Liver (tissue), 9 donors: ENCODE data around the gene SLC38A11. TPM values are rescaled to one million over a fixed set of nuclear protein-coding genes. Genes with fewer than 3 reads are reported as not detected.

Experiments used
- DNase-seq: peaks from one replicate; pipeline ENCODE4 v3.0.0-alpha.2; 2017; ENCODE audit warnings: low spot score
- H3K27ac ChIP-seq, 2 donors: one replicate each; pipeline ENCODE4 v1.7.0; 2013; ENCODE audit warnings: inconsistent platforms in 2 of 2, low read length in 2 of 2, control low read depth in 1 of 2, low read depth in 1 of 2, mild to moderate bottlenecking in 1 of 2
- H3K27me3 ChIP-seq, 4 donors: one replicate each; pipeline versions ENCODE4 v1.6.1 to v1.7.0; 2013; ENCODE audit warnings: low read length in 3 of 4, inconsistent platforms in 1 of 4, mild to moderate bottlenecking in 1 of 4, moderate library complexity in 1 of 4; ENCODE audit not compliant: control insufficient read depth in 4 of 4, insufficient read depth in 4 of 4
- H3K36me3 ChIP-seq, 4 donors: one replicate each; pipeline versions ENCODE4 v1.6.1 to v1.7.0; 2013; ENCODE audit warnings: low read length in 3 of 4, mild to moderate bottlenecking in 3 of 4, low read depth in 1 of 4, moderate library complexity in 1 of 4; ENCODE audit not compliant: control insufficient read depth in 4 of 4, insufficient read depth in 3 of 4
- H3K4me1 ChIP-seq, 4 donors: one replicate each; pipeline versions ENCODE4 v1.6.1 to v1.7.0; 2013; ENCODE audit warnings: low read length in 3 of 4, mild to moderate bottlenecking in 3 of 4, moderate library complexity in 1 of 4; ENCODE audit not compliant: control insufficient read depth in 4 of 4, insufficient read depth in 4 of 4
- H3K4me3 ChIP-seq, 3 donors: one replicate each; pipeline versions ENCODE4 v1.6.1 to v1.7.0; 2013; ENCODE audit warnings: low read length in 3 of 3, control low read depth in 1 of 3, low read depth in 1 of 3, mild to moderate bottlenecking in 1 of 3
- H3K9ac ChIP-seq, 2 donors: one replicate each; pipeline ENCODE4 v1.7.0; 2013; ENCODE audit warnings: low read length in 2 of 2, mild to moderate bottlenecking in 2 of 2, moderate library complexity in 2 of 2, control low read depth in 1 of 2, low read depth in 1 of 2
- H3K9me3 ChIP-seq, 4 donors: one replicate each; pipeline versions ENCODE4 v1.6.1 to v1.7.0; 2013; ENCODE audit warnings: low read length in 3 of 4; ENCODE audit not compliant: control insufficient read depth in 4 of 4
- EGR1 ChIP-seq, 2 donors: IDR thresholded peaks; 2 replicates each; pipeline ENCODE4 v1.6.1; 2016 to 2018; ENCODE audit warnings: antibody characterized with exemption in 2 of 2, low read depth in 2 of 2
- FOXA1 ChIP-seq: IDR thresholded peaks from 2 replicates; pipeline ENCODE4 v1.6.1; 2016; ENCODE audit warnings: antibody characterized with exemption
- FOXA2 ChIP-seq: IDR thresholded peaks from 2 replicates; pipeline ENCODE4 v1.6.1; 2016; ENCODE audit warnings: antibody characterized with exemption
- GABPA ChIP-seq, 2 donors: IDR thresholded peaks in 1 of 2; conservative IDR thresholded peaks in 1 of 2; 2 replicates each; pipeline ENCODE4 v1.6.1; 2016; ENCODE audit warnings: antibody characterized with exemption in 2 of 2, mild to moderate bottlenecking in 1 of 2, moderate library complexity in 1 of 2
- HNF4A ChIP-seq, 2 donors: conservative IDR thresholded peaks; 2 replicates each; pipeline ENCODE4 v1.6.1; 2016; ENCODE audit warnings: antibody characterized with exemption in 2 of 2, mild to moderate bottlenecking in 2 of 2
- HNF4G ChIP-seq: IDR thresholded peaks from 2 replicates; pipeline ENCODE4 v1.6.1; 2016; ENCODE audit warnings: antibody characterized with exemption
- JUND ChIP-seq, 2 donors: IDR thresholded peaks; 2 replicates each; pipeline ENCODE4 v1.6.1; 2016; ENCODE audit warnings: antibody characterized with exemption in 2 of 2
- NR2F2 ChIP-seq: IDR thresholded peaks from 2 replicates; pipeline ENCODE4 v1.6.1; 2016; ENCODE audit warnings: antibody characterized with exemption
- RAD21 ChIP-seq, 2 donors: IDR thresholded peaks; 2 replicates each; pipeline ENCODE4 v1.6.1; 2016; ENCODE audit warnings: antibody characterized with exemption in 2 of 2, mild to moderate bottlenecking in 2 of 2
- RXRA ChIP-seq, 2 donors: IDR thresholded peaks; 2 replicates each; pipeline ENCODE4 v1.6.1; 2017 to 2018; ENCODE audit warnings: antibody characterized with exemption in 2 of 2, mild to moderate bottlenecking in 1 of 2
- SP1 ChIP-seq: IDR thresholded peaks from 2 replicates; pipeline ENCODE4 v1.6.1; 2018; ENCODE audit warnings: antibody characterized with exemption, mild to moderate bottlenecking
- TAF1 ChIP-seq: conservative IDR thresholded peaks from 2 replicates; pipeline ENCODE4 v1.6.1; 2016; ENCODE audit warnings: antibody characterized with exemption, mild to moderate bottlenecking
- YY1 ChIP-seq: IDR thresholded peaks from 2 replicates; pipeline ENCODE4 v1.6.1; 2016; ENCODE audit warnings: antibody characterized with exemption, mild to moderate bottlenecking
- WGBS: extraction: QIAGEN DNeasy Blood & Tissue Kit; methylation state at CpG from one replicate; pipeline ENCODE4 v1.1.7; 2013; 5-methylcytosine and 5-hydroxymethylcytosine counted together
- polyA plus RNA-seq, 2 donors: library from polyadenylated mRNA; stranded (reverse) in 1 of 2; unstranded in 1 of 2; fragments of 200-250 nt in 1 of 2; fragments of >200 nt in 1 of 2; fragmentation: Nextera tagmentation in 1 of 2; extraction: Ambion mirVana in 1 of 2; gene quantifications; one replicate each; pipeline versions ENCODE4 v1.2.1 to v1.2.3, GENCODE V29; 2013 to 2015
- total RNA-seq, 2 donors: library from RNA; depleted of rRNA; stranded (reverse); fragments of >200 nt; gene quantifications; one replicate each; pipeline ENCODE4 v1.2.3, GENCODE V29; 2014
- TF ChIP-seq, protein P1 (sequence below): fragments of 150-350 bp; IDR thresholded peaks from 2 replicates; pipeline ENCODE4 v1.5.1; 2017; ENCODE audit warnings: improper control_type of control experiment, low read depth, low read length; ENCODE audit not compliant: missing input control
- TF ChIP-seq, protein P2 (sequence below): IDR thresholded peaks from 2 replicates; pipeline ENCODE4 v1.6.1; 2016; ENCODE audit warnings: antibody characterized with exemption
- TF ChIP-seq, protein P3 (sequence below): IDR thresholded peaks from 2 replicates; pipeline ENCODE4 v1.6.1; 2016; ENCODE audit warnings: antibody characterized with exemption
- TF ChIP-seq, protein P4 (sequence below): IDR thresholded peaks from 2 replicates; pipeline ENCODE4 v1.6.1; 2016; ENCODE audit warnings: antibody characterized with exemption, mild to moderate bottlenecking
- TF ChIP-seq, protein P5 (sequence below): IDR thresholded peaks from 2 replicates; pipeline ENCODE4 v1.6.1; 2016; ENCODE audit warnings: antibody characterized with exemption
- donor health status: healthy.
- donor health status: healthy.
- donor health status: healthy.
- donor health status: healthy.
- donor health status: healthy.

Gene SLC38A11
- total and polyA plus RNA-seq, 4 donors: 0.54 to 3.3 (median 2.3) TPM

DNA sequence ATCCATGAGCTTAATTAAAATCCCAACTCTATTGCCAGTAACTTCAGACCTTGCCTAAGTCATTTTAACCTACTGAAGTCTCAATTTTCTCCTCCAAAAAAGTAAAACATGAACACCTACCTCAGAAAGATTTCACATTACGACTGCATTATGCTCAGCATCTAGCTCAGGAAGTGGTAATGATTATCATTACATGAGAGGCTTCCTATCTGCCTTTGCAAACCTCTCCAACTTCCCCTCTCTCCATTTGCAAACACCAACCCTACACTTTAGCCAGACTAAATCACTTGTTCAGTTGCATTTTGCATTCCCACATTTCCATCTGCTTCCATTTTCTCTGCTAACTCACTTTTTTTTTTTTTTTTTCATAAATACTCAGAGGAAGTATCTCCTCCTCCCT is 6.8 kb downstream of the SLC38A11 start:
- Histone ChIP-seq H3K4me3 (no peak overlapping the region), H3K9ac (no peak overlapping the region), H3K27me3 (no peaks in the 10 kb centered on the region), H3K27ac (no peak overlapping the region), H3K4me1 (no peaks in the 10 kb centered on the region), H3K9me3 (no peaks in the 10 kb centered on the region), H3K36me3 (no peaks in the 10 kb centered on the region)
- DNase-seq: no peak
- TF ChIP-seq YY1: no peak
- TF ChIP-seq, protein P1, sequence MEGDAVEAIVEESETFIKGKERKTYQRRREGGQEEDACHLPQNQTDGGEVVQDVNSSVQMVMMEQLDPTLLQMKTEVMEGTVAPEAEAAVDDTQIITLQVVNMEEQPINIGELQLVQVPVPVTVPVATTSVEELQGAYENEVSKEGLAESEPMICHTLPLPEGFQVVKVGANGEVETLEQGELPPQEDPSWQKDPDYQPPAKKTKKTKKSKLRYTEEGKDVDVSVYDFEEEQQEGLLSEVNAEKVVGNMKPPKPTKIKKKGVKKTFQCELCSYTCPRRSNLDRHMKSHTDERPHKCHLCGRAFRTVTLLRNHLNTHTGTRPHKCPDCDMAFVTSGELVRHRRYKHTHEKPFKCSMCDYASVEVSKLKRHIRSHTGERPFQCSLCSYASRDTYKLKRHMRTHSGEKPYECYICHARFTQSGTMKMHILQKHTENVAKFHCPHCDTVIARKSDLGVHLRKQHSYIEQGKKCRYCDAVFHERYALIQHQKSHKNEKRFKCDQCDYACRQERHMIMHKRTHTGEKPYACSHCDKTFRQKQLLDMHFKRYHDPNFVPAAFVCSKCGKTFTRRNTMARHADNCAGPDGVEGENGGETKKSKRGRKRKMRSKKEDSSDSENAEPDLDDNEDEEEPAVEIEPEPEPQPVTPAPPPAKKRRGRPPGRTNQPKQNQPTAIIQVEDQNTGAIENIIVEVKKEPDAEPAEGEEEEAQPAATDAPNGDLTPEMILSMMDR: no peak
- TF ChIP-seq HNF4G: no peak
- TF ChIP-seq, protein P2, sequence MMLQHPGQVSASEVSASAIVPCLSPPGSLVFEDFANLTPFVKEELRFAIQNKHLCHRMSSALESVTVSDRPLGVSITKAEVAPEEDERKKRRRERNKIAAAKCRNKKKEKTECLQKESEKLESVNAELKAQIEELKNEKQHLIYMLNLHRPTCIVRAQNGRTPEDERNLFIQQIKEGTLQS: no peak
- TF ChIP-seq RAD21 (IDR thresholded peaks at IDR 0.05): no peak
- no peak for TF ChIP-seq HNF4A (conservative IDR thresholded peaks at IDR 0.05)
- TF ChIP-seq FOXA1: no peak
- no peak for TF ChIP-seq JUND (IDR thresholded peaks at IDR 0.05)
- TF ChIP-seq GABPA (IDR thresholded peaks at IDR 0.05 in 1 of 2, conservative IDR thresholded peaks at IDR 0.05 in 1 of 2): no peak
- TF ChIP-seq EGR1 (IDR thresholded peaks at IDR 0.05; ENCODE audit: low read depth in 2 of 2): no peak
- no peak for TF ChIP-seq FOXA2
- no peak for TF ChIP-seq NR2F2
- TF ChIP-seq, protein P3, sequence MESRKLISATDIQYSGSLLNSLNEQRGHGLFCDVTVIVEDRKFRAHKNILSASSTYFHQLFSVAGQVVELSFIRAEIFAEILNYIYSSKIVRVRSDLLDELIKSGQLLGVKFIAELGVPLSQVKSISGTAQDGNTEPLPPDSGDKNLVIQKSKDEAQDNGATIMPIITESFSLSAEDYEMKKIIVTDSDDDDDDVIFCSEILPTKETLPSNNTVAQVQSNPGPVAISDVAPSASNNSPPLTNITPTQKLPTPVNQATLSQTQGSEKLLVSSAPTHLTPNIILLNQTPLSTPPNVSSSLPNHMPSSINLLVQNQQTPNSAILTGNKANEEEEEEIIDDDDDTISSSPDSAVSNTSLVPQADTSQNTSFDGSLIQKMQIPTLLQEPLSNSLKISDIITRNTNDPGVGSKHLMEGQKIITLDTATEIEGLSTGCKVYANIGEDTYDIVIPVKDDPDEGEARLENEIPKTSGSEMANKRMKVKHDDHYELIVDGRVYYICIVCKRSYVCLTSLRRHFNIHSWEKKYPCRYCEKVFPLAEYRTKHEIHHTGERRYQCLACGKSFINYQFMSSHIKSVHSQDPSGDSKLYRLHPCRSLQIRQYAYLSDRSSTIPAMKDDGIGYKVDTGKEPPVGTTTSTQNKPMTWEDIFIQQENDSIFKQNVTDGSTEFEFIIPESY: no peak
- TF ChIP-seq TAF1: no peak
- TF ChIP-seq RXRA (IDR thresholded peaks at IDR 0.05): no peak
- TF ChIP-seq, protein P4, sequence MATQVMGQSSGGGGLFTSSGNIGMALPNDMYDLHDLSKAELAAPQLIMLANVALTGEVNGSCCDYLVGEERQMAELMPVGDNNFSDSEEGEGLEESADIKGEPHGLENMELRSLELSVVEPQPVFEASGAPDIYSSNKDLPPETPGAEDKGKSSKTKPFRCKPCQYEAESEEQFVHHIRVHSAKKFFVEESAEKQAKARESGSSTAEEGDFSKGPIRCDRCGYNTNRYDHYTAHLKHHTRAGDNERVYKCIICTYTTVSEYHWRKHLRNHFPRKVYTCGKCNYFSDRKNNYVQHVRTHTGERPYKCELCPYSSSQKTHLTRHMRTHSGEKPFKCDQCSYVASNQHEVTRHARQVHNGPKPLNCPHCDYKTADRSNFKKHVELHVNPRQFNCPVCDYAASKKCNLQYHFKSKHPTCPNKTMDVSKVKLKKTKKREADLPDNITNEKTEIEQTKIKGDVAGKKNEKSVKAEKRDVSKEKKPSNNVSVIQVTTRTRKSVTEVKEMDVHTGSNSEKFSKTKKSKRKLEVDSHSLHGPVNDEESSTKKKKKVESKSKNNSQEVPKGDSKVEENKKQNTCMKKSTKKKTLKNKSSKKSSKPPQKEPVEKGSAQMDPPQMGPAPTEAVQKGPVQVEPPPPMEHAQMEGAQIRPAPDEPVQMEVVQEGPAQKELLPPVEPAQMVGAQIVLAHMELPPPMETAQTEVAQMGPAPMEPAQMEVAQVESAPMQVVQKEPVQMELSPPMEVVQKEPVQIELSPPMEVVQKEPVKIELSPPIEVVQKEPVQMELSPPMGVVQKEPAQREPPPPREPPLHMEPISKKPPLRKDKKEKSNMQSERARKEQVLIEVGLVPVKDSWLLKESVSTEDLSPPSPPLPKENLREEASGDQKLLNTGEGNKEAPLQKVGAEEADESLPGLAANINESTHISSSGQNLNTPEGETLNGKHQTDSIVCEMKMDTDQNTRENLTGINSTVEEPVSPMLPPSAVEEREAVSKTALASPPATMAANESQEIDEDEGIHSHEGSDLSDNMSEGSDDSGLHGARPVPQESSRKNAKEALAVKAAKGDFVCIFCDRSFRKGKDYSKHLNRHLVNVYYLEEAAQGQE: no peak
- no peak for TF ChIP-seq SP1
- TF ChIP-seq, protein P5, sequence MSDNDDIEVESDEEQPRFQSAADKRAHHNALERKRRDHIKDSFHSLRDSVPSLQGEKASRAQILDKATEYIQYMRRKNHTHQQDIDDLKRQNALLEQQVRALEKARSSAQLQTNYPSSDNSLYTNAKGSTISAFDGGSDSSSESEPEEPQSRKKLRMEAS: no peak
- 73% methylated on average over 1 of the region's 1 CpG for WGBS
